Thoracic aorta (tissue), 2 donors: ENCODE results near the gene PCGF1. TPM values are rescaled to one million over a fixed set of nuclear protein-coding genes. Genes with fewer than 3 reads are reported as not detected.

Experiments
- ATAC-seq: fragments of 150-250 bp; one replicate; pipeline ENCODE4 v1.8.0; 2017; ENCODE audit warnings: low read depth; ENCODE audit not compliant: insufficient number of reproducible peaks, low FRiP score
- DNase-seq: peaks from one replicate; pipeline ENCODE4 v3.0.0-alpha.2; 2020; ENCODE audit warnings: low spot score
- H3K27ac ChIP-seq, 2 donors: fragments of 200-600 bp; sonication (generic); 1 replicate in 1 of 2; 2 replicates in 1 of 2; pipeline ENCODE4 v1.5.1; 2016; ENCODE audit warnings: mild to moderate bottlenecking in 2 of 2, moderate library complexity in 2 of 2
- H3K27me3 ChIP-seq: fragments of 200-600 bp; sonication (generic); replicated peaks from 2 replicates; pipeline ENCODE4 v1.6.0; 2016; ENCODE audit warnings: mild to moderate bottlenecking; ENCODE audit not compliant: insufficient read depth
- H3K36me3 ChIP-seq: fragments of 200-600 bp; sonication (generic); one replicate; pipeline ENCODE4 v1.5.1; 2016
- H3K4me1 ChIP-seq, 2 donors: fragments of 200-600 bp; sonication (generic); 1 replicate in 1 of 2; 2 replicates in 1 of 2; pipeline versions ENCODE4 v1.5.1 to v1.6.0; 2016; ENCODE audit warnings: low read depth in 2 of 2, mild to moderate bottlenecking in 1 of 2; ENCODE audit not compliant: control insufficient read depth in 1 of 2
- H3K4me3 ChIP-seq: fragments of 200-600 bp; sonication (generic); 2 replicates; pipeline ENCODE4 v1.5.1; 2016; ENCODE audit warnings: mild to moderate bottlenecking
- H3K9me3 ChIP-seq: fragments of 200-600 bp; sonication (generic); 2 replicates; pipeline ENCODE4 v1.5.1; 2016
- total RNA-seq, 2 donors: library from RNA; depleted of rRNA; stranded (reverse); fragments of >200 nt; gene quantifications; one replicate each; pipeline versions ENCODE4 v1.1.0 to v1.2.3, GENCODE V29; 2016
- TF ChIP-seq, protein P1 (sequence below): fragments of 200-600 bp; sonication (generic); IDR thresholded peaks from one replicate; pipeline ENCODE4 v1.5.1; 2019; ENCODE audit warnings: antibody characterized with exemption

Gene PCGF1
- total RNA-seq, 2 donors from 2014 or later = 7.8 to 8.0 TPM

DNA sequence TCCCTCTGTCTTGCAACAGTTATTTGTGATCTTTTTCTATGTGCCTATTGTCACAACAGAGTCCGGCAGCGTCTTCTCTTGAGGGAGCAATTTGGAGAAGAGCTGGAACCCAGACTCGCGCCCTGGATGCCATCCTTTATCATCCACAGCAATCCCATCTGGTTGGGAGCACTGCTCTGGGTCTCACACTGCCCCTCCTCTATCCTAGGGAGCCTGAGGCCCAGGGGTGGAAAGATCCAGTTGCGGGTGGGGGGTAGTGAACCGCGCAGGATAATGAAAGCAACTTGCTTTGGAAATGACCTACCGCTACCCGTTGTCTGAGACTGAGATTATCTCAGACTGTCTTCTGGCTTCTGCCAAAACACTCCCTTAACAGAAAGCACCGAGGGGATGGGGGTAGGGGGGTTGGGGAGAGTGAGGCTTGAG lies 48.5 kb downstream of the PCGF1 start:
- Histone ChIP-seq H3K4me3 (peak overlapping the region; percentile 80), H3K27ac (peak overlapping the region; percentile 57 to 76), H3K36me3 (no peaks in the 10 kb centered on the region), H3K9me3 (no peaks in the 10 kb centered on the region), H3K27me3 (no peaks in the 10 kb centered on the region), H3K4me1 (peaks cover 24 to 38% of the 10 kb centered on the region in 2 donors)
- TF ChIP-seq, protein P1, sequence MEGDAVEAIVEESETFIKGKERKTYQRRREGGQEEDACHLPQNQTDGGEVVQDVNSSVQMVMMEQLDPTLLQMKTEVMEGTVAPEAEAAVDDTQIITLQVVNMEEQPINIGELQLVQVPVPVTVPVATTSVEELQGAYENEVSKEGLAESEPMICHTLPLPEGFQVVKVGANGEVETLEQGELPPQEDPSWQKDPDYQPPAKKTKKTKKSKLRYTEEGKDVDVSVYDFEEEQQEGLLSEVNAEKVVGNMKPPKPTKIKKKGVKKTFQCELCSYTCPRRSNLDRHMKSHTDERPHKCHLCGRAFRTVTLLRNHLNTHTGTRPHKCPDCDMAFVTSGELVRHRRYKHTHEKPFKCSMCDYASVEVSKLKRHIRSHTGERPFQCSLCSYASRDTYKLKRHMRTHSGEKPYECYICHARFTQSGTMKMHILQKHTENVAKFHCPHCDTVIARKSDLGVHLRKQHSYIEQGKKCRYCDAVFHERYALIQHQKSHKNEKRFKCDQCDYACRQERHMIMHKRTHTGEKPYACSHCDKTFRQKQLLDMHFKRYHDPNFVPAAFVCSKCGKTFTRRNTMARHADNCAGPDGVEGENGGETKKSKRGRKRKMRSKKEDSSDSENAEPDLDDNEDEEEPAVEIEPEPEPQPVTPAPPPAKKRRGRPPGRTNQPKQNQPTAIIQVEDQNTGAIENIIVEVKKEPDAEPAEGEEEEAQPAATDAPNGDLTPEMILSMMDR = no peak
- DNase-seq = no peak
- no peak for ATAC-seq

DNA sequence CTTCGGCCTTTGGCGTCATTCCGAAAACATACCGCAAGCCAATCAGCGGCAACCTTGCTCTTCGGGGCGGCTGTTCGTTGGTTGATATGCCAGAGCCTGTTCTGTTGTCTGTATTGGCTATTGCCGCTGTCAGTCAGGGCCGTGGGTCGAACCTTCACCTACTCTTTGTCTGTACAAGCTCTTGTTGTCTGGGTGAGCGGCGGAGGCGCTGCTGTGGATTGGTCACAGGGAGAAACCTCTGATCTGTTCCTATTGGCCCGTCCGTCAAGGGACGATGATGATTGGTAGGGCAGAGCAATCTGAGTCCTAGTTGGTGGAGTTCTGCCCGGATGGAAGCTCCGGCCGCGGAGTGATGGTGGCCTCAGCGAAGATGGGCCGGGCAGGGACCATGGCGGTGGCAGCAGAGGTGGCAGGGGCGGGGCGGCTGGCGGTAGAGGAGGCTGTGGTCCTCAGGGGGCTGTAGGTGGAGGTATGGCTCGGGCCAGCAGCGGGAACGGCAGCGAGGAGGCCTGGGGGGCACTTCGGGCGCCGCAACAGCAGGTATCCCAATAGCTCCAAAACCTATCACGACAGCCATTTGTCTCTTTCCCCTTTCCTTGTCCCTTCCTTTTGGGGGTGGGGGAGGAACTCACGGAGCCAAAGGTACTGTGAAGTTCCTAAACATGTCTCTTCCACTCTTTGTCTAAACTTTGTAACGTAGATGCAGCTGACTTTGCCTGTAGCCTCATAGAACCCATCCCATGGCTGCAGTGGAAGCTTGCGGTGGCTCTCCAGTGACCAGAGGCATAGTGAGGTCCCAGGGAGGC lies 49.2 kb downstream of the PCGF1 start, which contains the start of gene WBP1:
Gene WBP1 (plus strand): TSS at position 307 of the 806 bp plus-strand sequence. CDS start 165 bp downstream, at position 472.
- peaks cover 22 to 35% of the 10 kb centered on the region in 2 donors for H3K4me1 ChIP-seq
- ATAC-seq (peak; percentile 94), DNase-seq (peak; percentile 100)
- H3K27me3 ChIP-seq = no peaks in the 10 kb centered on the region
- no peaks in the 10 kb centered on the region for H3K9me3 ChIP-seq
- peak within 1 kb of the TSS; percentile 80 for H3K4me3 ChIP-seq
- H3K36me3 ChIP-seq = no peaks in the 10 kb centered on the region
- H3K27ac ChIP-seq = peak within 1 kb of the TSS; percentile 86 to 93
- TF ChIP-seq, protein P1 = no peak

DNA sequence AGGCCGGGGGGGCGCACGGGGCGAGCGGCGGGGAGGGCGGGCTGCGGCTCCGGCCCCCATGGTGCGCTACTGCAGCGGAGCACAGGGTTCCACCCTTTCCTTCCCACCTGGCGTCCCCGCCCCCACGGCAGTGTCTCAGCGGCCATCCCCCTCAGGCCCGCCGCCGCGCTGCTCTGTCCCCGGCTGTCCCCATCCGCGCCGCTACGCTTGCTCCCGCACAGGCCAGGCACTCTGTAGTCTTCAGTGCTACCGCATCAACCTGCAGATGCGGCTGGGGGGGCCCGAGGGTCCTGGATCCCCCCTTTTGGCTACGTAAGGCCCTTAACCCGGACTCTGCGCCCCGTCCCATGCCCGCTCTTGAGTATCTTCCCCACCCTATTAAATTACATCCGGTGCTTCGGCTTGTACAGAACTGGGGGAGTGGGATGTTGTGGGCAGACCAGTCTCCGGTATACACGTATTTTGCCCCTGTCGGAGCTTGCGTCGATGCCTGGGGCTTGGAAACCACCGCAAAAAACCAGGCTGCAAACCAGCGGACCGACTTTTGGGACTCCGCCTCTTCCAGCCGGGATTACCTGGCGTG lies 49.9 kb downstream of the PCGF1 start:
- ATAC-seq (no peak), DNase-seq (no peak)
- peaks cover 22 to 35% of the 10 kb centered on the region in 2 donors for H3K4me1 ChIP-seq
- H3K36me3 ChIP-seq = no peaks in the 10 kb centered on the region
- H3K4me3 ChIP-seq = peak overlapping the region; percentile 80
- H3K9me3 ChIP-seq = no peaks in the 10 kb centered on the region
- TF ChIP-seq, protein P1 = no peak
- H3K27me3 ChIP-seq = no peaks in the 10 kb centered on the region
- H3K27ac ChIP-seq = peak overlapping the region; percentile 86 to 93

DNA sequence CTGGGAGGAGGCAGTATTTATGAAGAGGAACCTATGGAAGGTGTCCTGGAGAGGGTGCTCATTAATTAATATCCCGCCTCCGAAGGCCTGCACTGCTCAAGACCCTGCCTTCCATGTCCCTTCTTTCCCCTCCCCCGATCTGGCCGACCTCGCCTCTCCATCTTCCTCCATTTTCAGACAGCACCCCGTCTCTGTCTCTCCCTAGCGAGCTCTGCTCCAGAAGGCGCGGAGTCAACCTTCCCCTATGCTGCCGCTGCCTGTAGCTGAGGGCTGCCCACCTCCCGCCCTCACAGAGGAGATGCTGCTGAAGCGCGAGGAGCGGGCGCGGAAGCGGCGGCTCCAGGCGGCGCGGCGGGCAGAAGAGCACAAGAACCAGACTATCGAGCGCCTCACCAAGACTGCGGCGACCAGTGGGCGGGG lies 50.4 kb downstream of the PCGF1 start:
- Histone ChIP-seq H3K4me3 (peak overlapping the region; percentile 80), H3K27ac (peak overlapping the region; percentile 86 to 93), H3K36me3 (no peaks in the 10 kb centered on the region), H3K4me1 (peaks cover 22 to 35% of the 10 kb centered on the region in 2 donors), H3K9me3 (no peaks in the 10 kb centered on the region), H3K27me3 (no peaks in the 10 kb centered on the region)
- TF ChIP-seq, protein P1 = no peak
- ATAC-seq (no peak), DNase-seq (no peak)

Other genes starting within 250 kb of the PCGF1 start
- gene SLC4A5, start 164.3 kb downstream of the PCGF1 start, total RNA-seq = 1 to 10 TPM; 2.2 to 9.5 TPM
- gene DCTN1, start 127.4 kb downstream of the PCGF1 start, total RNA-seq = 100 to 1,000 TPM; 123 to 332 TPM
- 1 to 10 TPM; 1.7 to 1.9 TPM for gene C2orf81, start 86.1 kb downstream of the PCGF1 start, total RNA-seq
- gene WDR54, start 86.0 kb downstream of the PCGF1 start, total RNA-seq = 1 to 10 TPM; 6.1 to 6.2 TPM
- 10 to 100 TPM; 23.2 to 25.6 TPM for gene RTKN, start 65.8 kb downstream of the PCGF1 start, total RNA-seq
- 10 to 100 TPM; 15.4 to 17.8 TPM for gene INO80B, start 52.6 kb downstream of the PCGF1 start, total RNA-seq
- gene WBP1, start 49.3 kb downstream of the PCGF1 start, total RNA-seq = 10 to 100 TPM; 27.4 to 47.1 TPM
- gene MOGS, start 42.3 kb downstream of the PCGF1 start, total RNA-seq = 10 to 100 TPM; 42.0 to 55.9 TPM
- 10 to 100 TPM; 14.6 to 40.8 TPM for gene MRPL53, start 35.0 kb downstream of the PCGF1 start, total RNA-seq
- gene CCDC142, start 24.7 kb downstream of the PCGF1 start, total RNA-seq = 10 to 100 TPM; 31.5 to 43.4 TPM
- 10 to 100 TPM; 37.9 to 38.9 TPM for gene TTC31, start 24.6 kb downstream of the PCGF1 start, total RNA-seq
- gene LBX2, start 8.1 kb downstream of the PCGF1 start, total RNA-seq = under 1 TPM; 0.54 to 0.71 TPM
- not detected for gene TLX2, start 6.8 kb upstream of the PCGF1 start, total RNA-seq
- 1 to 10 TPM in 1 of 2 donors, not detected in 1; 1.9 TPM for gene DQX1, start 18.5 kb upstream of the PCGF1 start, total RNA-seq
- gene AUP1, start 22.0 kb upstream of the PCGF1 start, total RNA-seq = 100 to 1,000 TPM in 1 of 2 donors, 10 to 100 TPM in 1; 85.5 to 113 TPM
- gene HTRA2, start 22.2 kb upstream of the PCGF1 start, total RNA-seq = 10 to 100 TPM; 34.9 to 35.6 TPM
- gene LOXL3, start 46.2 kb upstream of the PCGF1 start, total RNA-seq = 10 to 100 TPM; 16.6 to 24.9 TPM
- gene DOK1, start 47.0 kb upstream of the PCGF1 start, total RNA-seq = 10 to 100 TPM; 17.6 to 23.1 TPM
- 1 to 10 TPM in 1 of 2 donors, not detected in 1; 4.5 TPM for gene M1AP, start 140.6 kb upstream of the PCGF1 start, total RNA-seq
- 10 to 100 TPM in 1 of 2 donors, 1 to 10 TPM in 1; 9.5 to 27.6 TPM for gene SEMA4F, start 146.6 kb upstream of the PCGF1 start, total RNA-seq